Midbrain (tissue), 1 donor: ENCODE results near the gene RARA.

Experiments used
- DNase-seq: peaks from one replicate; lab custom pipeline; 2025; lab: John Stamatoyannopoulos, UW

The RARA gene

DNA sequence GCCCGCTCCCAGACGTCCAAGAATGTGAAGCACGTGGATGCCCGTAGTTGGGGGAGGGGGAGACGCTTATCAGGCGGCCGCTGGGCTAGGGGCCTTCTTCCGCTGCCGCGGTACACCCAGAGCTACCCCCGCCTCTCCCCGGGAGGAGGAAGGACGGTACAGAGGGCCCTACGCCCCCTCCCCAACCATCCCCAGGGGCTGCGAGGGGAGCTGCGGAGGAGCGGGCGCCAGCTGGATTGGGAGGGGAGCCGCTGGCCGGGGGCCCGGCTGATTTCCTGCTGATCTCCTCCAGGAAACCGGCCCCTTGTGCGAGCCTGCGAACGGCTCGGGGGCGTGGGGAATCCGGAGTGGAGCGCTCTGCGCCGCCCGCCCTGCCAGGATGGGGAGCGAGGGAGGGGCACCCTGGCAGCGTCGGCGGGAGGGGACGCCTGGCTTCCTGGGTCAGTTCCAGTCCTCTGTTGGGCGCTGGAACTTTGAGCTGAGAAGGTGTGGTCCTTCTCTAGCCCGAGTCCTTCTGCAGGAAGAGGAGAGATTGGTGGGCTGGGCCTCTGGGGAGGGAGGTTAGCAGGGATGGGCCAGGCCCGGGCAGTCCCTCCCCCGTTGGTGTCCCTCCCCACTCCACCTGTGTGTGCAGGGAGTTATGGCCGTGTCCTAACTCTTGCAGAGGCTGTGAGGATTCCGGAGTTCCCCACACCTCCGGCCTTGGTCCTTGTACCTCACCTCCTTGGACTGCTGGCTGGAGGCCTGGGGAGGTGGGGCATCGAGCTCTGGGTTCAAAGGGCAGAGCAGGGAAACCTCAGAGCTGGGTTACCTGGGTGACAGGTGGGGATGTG lies 36.4 kb downstream of the RARA start:
- peak; percentile 26 for DNase-seq

DNA sequence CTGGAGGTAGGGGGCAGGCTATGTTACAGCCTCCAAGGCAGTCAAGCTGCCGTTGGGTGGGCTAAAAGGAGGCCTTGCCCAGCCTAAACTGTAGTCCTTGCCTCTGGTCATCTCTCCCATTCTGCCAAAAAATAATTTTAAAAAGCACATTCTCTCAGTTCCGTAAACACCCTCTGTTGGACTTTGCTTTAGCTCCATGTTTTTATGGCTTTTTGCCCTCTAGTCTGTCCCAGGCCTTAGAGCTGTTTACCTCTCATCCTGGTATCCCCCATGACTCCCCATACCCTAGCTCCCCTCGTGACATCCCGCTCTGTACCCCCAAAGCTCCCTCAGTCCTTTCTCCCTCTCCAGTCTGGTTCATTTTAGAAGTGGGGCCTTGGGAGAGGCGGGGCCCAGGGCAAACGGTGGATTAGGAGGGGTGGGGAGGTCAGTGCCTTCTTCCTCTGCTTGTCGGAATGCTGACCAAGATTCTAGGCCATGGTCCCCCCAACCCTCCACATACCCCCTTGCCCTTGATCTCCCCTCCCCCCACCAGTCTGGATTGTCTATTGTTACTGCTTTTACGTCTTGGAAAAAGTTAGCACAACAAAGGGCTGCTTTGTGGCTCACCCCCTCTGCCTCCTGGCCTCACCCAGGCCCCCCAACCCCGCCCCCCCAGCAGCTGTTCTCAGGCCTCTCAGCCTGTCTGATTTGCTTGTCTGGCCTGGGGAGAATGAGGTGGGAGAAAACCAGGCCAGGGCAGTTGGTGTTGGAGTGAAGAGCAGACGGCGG lies 37.2 kb downstream of the RARA start:
- no peak for DNase-seq

GRCh38 chr17:40346765-40347158 lies 37.8 kb downstream of the RARA start:
- DNase-seq: no peak

DNA sequence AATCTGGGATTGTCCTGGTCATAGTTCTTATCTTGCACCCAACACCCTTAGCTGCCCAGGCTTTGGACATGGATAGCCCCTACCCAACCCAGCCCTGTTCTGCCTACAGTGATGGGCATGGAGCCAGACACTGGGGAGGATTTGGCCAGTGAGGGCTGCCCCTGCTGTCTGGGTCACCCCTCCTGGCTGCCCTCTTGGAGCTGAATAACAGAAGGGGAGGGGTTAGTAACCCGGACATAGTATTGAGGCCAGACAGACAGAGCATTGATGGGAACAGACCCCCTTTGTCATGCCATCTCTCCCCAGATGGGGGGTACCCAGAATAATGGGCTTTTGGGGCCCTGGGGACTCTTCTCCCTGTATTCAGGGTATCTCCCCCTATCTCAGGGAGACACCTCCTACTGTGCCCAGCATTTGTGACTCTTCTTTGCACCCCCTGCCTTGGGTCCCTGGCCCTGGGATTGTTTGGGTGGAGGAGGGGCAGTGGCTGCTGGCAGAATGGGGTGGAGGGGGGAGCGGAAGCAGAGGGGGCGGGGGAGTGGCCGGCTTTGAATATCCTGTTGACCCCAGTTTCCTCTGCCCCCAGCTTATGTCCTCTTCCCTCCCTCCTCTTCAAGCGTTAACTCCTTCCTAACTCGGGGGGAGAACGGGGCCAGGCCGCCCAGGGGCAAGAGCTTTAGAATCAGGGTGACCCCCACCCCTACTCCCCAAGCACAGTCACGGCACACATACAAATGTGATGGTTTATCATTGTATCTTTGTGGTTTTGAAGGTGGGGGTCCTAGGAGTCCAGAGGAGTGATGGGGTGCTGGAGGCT lies 38.5 kb downstream of the RARA start:
- peak; percentile 71 for DNase-seq

- no peak for DNase-seq
These were observed 39.1 kb downstream of the RARA start for GRCh38 chr17:40348136-40348504.

DNA sequence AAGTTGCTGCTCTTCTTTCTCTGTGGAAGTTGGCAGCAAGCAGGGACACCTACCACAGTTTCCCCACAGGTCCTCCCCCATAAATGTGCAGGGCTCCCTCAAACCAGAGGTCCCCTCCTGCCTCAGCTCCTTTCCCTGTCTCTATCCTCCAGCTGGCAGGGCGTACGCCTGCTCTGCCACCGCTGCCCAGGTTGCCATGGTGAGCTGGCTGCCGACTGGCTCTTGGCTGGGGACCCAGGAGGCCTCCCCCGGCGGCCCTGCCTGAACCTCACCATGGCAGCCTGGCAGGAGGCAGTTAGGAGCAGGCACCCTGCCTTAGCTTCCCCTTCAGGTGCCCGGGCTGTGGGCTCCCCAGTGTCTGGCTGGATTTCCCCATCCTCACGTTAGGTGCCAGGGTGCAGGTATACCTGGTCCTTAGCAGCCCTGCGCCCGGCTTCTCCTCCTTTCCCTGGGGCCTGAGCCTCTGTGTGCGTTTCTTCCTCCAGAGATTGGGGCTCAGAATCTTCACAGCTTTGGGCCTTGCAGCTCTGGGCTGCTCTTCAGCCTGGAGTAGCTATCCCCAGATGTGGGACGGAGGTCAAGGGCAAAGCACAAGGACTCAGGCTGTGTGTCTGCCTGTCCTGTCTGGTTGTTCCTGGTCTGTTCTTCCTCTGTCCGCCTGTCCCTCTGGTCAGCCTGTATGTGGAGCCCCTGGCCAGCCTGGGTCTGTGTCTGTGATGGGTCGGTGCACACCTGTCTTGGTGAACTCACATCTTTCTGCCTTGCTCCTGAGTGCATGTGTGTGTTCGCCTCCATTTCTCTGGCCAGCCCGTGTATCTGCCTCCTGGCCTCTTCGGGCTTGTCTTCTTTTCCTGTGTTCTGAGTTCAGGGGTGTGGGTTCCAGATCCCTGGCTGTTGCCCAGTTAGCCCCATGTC lies 39.8 kb downstream of the RARA start:
- peak; percentile 70 for DNase-seq

DNA sequence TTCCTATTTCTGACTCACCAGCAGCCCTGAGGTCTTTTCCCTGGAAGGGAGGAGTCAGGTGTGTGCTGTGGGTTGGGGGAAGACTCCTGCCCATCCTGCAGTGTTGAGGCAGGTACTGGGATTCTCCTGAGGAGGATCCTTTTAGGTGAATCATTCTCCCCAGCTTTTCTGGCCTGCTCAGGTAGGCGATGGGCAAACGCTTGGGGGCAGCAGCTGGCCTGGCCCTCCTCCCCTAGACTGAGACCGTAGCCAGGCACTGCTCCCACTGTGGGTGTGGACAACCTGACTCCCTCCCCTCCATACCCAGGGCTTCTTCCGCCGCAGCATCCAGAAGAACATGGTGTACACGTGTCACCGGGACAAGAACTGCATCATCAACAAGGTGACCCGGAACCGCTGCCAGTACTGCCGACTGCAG lies 40.5 kb downstream of the RARA start:
- no peak for DNase-seq

- no peak for DNase-seq
These were observed 41.1 kb downstream of the RARA start for GRCh38 chr17:40349895-40350688.

- no peak for DNase-seq
These were observed 41.8 kb downstream of the RARA start for GRCh38 chr17:40350689-40351358.

DNA sequence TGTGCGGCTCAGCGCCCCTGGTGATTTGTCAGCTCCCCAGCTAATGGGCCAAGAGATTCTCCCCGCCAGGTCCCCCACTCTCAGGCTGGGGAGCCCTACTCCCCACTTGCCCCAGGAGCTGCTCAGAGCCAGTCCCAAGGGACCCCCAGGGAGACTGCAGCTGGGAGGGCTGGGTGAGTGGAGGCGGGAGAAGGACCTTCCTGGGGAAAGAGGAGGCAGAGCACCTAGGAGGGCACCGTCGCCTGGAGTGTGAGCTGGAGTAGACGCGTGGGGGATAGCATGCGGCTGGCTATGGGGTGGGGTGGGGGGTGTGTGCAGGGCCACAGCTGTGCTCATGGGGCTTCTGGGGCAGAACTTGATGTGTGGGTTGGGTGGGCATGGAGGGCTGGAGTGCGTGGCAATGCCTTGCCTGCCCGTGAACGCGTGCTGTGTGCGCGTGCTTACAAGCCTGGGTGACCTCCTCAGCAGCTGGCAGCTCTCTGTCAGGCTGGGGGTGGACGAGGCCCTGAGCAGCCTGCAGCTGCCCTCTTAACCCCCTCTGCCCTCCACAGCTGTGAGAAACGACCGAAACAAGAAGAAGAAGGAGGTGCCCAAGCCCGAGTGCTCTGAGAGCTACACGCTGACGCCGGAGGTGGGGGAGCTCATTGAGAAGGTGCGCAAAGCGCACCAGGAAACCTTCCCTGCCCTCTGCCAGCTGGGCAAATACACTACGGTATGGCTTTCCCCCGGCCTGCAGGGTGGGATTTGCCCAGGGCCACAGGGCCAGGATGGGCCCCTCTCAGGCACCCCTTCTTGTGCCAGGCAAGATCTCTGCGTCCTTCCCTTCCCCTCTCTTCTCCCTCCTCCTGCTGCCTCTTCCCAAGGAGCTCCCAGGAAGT lies 42.6 kb downstream of the RARA start:
- no peak for DNase-seq

GRCh38 chr17:40352237-40352778 lies 43.3 kb downstream of the RARA start:
- DNase-seq: no peak

- no peak for DNase-seq
These were observed 43.9 kb downstream of the RARA start for GRCh38 chr17:40352779-40353394.

- DNase-seq: no peak
These were observed 45.5 kb downstream of the RARA start for GRCh38 chr17:40354221-40355122.

DNA sequence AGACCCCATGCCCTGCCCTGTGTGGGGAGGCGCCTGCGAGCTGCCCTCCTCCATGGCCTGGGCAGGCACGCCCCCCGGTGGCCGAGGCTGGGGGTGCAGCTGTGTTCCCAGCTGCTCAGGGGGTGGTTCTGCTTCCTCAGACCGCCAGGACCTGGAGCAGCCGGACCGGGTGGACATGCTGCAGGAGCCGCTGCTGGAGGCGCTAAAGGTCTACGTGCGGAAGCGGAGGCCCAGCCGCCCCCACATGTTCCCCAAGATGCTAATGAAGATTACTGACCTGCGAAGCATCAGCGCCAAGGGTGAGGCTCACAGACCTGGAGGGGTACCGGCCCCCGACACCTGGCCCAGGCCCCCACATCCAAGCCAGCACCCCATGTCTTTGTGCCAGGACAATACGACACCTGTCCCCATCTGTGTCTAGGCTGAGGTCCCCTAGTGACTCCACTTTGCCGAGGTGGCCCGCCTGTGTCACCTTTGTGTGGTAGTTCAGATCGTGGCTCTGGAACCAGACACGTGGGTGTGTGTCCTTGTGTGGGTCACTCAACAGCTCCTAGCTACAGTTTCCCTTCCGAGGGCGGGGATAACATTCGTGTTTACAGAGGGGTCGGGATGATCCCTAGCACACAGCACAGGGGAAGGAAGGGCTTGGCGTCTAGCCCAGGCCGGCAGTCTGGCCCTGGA lies 46.3 kb downstream of the RARA start:
- DNase-seq: peak; percentile 56

DNA sequence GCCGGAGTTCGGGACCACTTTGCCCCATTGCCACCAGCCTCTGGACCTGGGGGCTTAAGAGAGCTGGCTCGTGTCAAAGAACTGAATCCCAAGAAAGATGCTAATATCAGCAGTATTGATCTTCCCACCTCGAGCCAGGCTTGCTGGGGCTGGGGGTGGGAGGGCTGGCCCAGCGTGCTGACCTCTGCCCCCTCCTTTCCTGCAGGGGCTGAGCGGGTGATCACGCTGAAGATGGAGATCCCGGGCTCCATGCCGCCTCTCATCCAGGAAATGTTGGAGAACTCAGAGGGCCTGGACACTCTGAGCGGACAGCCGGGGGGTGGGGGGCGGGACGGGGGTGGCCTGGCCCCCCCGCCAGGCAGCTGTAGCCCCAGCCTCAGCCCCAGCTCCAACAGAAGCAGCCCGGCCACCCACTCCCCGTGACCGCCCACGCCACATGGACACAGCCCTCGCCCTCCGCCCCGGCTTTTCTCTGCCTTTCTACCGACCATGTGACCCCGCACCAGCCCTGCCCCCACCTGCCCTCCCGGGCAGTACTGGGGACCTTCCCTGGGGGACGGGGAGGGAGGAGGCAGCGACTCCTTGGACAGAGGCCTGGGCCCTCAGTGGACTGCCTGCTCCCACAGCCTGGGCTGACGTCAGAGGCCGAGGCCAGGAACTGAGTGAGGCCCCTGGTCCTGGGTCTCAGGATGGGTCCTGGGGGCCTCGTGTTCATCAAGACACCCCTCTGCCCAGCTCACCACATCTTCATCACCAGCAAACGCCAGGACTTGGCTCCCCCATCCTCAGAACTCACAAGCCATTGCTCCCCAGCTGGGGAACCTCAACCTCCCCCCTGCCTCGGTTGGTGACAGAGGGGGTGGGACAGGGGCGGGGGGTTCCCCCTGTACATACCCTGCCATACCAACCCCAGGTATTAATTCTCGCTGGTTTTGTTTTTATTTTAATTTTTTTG lies 47.1 kb downstream of the RARA start:
- DNase-seq: no peak
